ENCODE measurements around the gene TSPAN4. TPM values are rescaled to one million over a fixed set of nuclear protein-coding genes. Genes with fewer than 3 reads are reported as not detected.

TSPAN4 gene
- total and polyA plus RNA-seq, 9 of the 15 experiments (the other 6 are each of a cell fraction or from before 2014, with no cell fraction given): 0.07 to 31.0 (median 15.7) TPM

DNA sequence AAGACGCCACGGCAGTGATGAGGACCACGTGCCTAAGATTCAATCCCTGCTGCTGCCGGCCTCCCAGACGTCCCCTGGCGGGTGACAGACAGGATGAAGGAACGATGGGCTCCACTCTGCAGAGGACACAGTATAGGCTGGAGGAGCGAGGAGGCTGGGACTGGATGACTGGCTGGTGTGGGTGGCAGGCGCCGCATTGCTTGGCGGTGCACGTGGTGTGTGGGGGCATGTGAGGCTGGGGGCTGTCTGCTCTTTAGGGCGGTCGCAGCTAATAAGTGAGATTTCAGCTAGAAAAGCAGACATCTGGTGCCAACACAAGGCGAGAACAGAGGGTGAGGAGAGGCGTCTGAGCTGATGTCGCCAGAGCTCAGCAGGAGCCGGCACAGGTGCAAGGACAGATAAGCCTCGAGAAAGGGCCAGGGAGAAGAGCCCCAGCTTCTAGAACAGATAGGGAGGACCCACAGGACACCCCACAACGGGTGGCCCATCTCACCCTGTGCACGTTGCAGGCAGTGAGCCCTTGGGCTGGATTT lies 33.2 kb downstream of the TSPAN4 start (continued):
- TF ChIP-seq, protein P1, sequence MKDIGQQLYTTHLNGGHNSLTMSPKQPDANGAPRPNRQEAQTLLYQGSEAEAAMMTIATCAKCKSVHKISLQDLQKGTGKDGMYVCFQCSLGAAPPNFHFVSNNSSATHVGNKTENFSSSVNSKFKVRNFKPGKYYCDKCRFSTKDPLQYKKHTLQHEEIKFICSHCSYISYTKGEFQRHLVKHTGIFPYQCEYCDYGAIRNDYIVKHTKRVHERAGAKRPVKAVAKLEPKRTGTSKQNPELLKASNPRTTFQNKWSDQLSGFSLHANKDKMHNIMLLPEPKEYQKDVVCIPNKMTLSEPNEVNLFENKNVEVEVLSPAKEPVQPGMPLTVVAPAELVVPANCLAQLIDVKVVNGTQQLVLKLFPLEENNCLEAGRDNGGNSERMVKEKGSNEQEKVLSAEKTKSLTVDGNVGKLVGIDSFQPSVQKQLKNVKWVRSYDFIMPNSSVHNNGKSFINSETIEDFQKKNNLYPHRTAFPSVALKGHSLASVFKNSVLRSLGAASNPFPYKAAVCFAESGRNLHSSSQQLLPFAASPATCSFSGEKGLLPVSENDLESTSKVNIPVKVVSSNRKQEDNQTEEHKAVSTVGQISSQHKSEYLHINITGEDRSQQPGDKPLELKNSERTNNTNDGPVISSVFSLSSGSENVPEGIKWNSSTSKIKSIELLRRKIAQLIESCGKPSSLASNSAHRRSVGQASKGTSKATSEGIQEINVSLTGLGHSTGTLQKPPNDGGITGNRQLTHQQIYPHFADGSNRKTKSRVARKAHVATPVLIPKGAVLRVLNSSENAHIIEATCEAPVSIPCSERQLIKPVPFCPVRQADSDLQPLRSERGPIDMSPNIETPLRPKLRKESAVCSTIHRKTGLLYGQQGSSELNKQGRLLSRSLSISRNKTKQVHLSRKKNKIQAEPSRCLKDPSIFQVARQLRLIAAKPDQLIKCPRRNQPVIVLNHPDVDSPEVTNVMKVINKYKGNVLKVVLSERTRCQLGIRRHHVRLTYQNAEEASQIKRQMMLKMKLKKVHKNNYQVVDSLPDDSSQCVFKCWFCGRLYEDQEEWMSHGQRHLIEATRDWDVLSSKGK (CRISPR knock-in tag; IDR thresholded peaks at IDR 0.05): no peak
- TF ChIP-seq ESRRA (IDR thresholded peaks at IDR 0.05; ENCODE audit: borderline replicate concordance, low read depth): no peak
- TF ChIP-seq HDGF (IDR thresholded peaks at IDR 0.05): no peak
- TF ChIP-seq ZNF274 (IDR thresholded peaks at IDR 0.05; ENCODE audit: borderline replicate concordance, low read depth, low read length): 0 out of 2 replicates have a peak, but pooled peaks have one; percentile 60
- TF ChIP-seq, protein P2, sequence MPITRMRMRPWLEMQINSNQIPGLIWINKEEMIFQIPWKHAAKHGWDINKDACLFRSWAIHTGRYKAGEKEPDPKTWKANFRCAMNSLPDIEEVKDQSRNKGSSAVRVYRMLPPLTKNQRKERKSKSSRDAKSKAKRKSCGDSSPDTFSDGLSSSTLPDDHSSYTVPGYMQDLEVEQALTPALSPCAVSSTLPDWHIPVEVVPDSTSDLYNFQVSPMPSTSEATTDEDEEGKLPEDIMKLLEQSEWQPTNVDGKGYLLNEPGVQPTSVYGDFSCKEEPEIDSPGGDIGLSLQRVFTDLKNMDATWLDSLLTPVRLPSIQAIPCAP (CRISPR knock-in tag; IDR thresholded peaks at IDR 0.05; ENCODE audit: borderline replicate concordance): no peak
- peak; percentile 88 for TF ChIP-seq HDAC2 (IDR thresholded peaks at IDR 0.05)
- TF ChIP-seq, protein P3, sequence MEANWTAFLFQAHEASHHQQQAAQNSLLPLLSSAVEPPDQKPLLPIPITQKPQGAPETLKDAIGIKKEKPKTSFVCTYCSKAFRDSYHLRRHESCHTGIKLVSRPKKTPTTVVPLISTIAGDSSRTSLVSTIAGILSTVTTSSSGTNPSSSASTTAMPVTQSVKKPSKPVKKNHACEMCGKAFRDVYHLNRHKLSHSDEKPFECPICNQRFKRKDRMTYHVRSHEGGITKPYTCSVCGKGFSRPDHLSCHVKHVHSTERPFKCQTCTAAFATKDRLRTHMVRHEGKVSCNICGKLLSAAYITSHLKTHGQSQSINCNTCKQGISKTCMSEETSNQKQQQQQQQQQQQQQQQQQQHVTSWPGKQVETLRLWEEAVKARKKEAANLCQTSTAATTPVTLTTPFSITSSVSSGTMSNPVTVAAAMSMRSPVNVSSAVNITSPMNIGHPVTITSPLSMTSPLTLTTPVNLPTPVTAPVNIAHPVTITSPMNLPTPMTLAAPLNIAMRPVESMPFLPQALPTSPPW (CRISPR knock-in tag; IDR thresholded peaks at IDR 0.05): peak; percentile 54
- TF ChIP-seq, protein P4, sequence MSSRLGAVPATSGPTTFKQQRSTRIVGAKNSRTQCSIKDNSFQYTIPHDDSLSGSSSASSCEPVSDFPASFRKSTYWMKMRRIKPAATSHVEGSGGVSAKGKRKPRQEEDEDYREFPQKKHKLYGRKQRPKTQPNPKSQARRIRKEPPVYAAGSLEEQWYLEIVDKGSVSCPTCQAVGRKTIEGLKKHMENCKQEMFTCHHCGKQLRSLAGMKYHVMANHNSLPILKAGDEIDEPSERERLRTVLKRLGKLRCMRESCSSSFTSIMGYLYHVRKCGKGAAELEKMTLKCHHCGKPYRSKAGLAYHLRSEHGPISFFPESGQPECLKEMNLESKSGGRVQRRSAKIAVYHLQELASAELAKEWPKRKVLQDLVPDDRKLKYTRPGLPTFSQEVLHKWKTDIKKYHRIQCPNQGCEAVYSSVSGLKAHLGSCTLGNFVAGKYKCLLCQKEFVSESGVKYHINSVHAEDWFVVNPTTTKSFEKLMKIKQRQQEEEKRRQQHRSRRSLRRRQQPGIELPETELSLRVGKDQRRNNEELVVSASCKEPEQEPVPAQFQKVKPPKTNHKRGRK (tag; IDR thresholded peaks at IDR 0.05): no peak
- TF ChIP-seq ZNF347 (CRISPR knock-in tag; IDR thresholded peaks at IDR 0.05; ENCODE audit: low read depth): no peak
- TF ChIP-seq, protein P5, sequence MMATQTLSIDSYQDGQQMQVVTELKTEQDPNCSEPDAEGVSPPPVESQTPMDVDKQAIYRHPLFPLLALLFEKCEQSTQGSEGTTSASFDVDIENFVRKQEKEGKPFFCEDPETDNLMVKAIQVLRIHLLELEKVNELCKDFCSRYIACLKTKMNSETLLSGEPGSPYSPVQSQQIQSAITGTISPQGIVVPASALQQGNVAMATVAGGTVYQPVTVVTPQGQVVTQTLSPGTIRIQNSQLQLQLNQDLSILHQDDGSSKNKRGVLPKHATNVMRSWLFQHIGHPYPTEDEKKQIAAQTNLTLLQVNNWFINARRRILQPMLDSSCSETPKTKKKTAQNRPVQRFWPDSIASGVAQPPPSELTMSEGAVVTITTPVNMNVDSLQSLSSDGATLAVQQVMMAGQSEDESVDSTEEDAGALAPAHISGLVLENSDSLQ (IDR thresholded peaks at IDR 0.05): peak; percentile 82
- TF ChIP-seq EHMT2 (IDR thresholded peaks at IDR 0.05): no peak
- TF ChIP-seq SRSF9 (IDR thresholded peaks at IDR 0.05; ENCODE audit: borderline replicate concordance, low read depth, low read length): no peak
- TF ChIP-seq, protein P6, sequence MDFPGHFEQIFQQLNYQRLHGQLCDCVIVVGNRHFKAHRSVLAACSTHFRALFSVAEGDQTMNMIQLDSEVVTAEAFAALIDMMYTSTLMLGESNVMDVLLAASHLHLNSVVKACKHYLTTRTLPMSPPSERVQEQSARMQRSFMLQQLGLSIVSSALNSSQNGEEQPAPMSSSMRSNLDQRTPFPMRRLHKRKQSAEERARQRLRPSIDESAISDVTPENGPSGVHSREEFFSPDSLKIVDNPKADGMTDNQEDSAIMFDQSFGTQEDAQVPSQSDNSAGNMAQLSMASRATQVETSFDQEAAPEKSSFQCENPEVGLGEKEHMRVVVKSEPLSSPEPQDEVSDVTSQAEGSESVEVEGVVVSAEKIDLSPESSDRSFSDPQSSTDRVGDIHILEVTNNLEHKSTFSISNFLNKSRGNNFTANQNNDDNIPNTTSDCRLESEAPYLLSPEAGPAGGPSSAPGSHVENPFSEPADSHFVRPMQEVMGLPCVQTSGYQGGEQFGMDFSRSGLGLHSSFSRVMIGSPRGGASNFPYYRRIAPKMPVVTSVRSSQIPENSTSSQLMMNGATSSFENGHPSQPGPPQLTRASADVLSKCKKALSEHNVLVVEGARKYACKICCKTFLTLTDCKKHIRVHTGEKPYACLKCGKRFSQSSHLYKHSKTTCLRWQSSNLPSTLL (IDR thresholded peaks at IDR 0.05): no peak
- TF ChIP-seq SMC3 (conservative IDR thresholded peaks at IDR 0.05; ENCODE audit: insufficient read depth, low read depth, low read length): no peak
- no peak for TF ChIP-seq ZNF717 (CRISPR knock-in tag; IDR thresholded peaks at IDR 0.05)
- no peak; the same call in 1 of the 2 replicates for TF ChIP-seq ZBTB7A (IDR thresholded peaks at IDR 0.05; ENCODE audit: borderline replicate concordance, control insufficient read depth, low read depth, low read length)
- no peak for TF ChIP-seq KDM5B (IDR thresholded peaks at IDR 0.05; ENCODE audit: insufficient replicate concordance, low read depth, low read length)
- no peak for TF ChIP-seq E2F3 (CRISPR knock-in tag; IDR thresholded peaks at IDR 0.05)

All from K562 (cell line).